Skeletal muscle cell (primary cell): ENCODE results near the gene ZBTB16.

Experiments used
- DNase-seq: peaks from one replicate; pipeline ENCODE4 v3.0.0-alpha.2; 2010; ENCODE audit warnings: low read depth
- H3K4me3 ChIP-seq: 2 replicates; pipeline ENCODE4 v1.5.1; 2011; ENCODE audit warnings: low read depth, mild to moderate bottlenecking, control low read depth, low read length, moderate library complexity

Gene ZBTB16

GRCh38 chr11:114122686-114123085, 63.2 kb downstream of the ZBTB16 start:
- no peak for DNase-seq
- no peak overlapping the region for H3K4me3 ChIP-seq

- no peak for DNase-seq
- no peak overlapping the region for H3K4me3 ChIP-seq
These were observed 64.3 kb downstream of the ZBTB16 start for GRCh38 chr11:114123692-114124330.

GRCh38 chr11:114124601-114125144, 65.2 kb downstream of the ZBTB16 start:
- no peak overlapping the region for H3K4me3 ChIP-seq
- no peak for DNase-seq

- DNase-seq: no peak
- H3K4me3 ChIP-seq: no peak overlapping the region
These were observed 66.0 kb downstream of the ZBTB16 start for GRCh38 chr11:114125531-114125930.

GRCh38 chr11:114125959-114126358, 66.4 kb downstream of the ZBTB16 start:
- no peak overlapping the region for H3K4me3 ChIP-seq
- DNase-seq: no peak

GRCh38 chr11:114128399-114128798, 68.9 kb downstream of the ZBTB16 start:
- DNase-seq: no peak
- H3K4me3 ChIP-seq: no peak overlapping the region

GRCh38 chr11:114129142-114129541, 69.6 kb downstream of the ZBTB16 start:
- no peak for DNase-seq
- no peak overlapping the region for H3K4me3 ChIP-seq

- no peak for DNase-seq
- H3K4me3 ChIP-seq: no peak overlapping the region
These were observed 70.2 kb downstream of the ZBTB16 start for GRCh38 chr11:114129699-114130098.

GRCh38 chr11:114130115-114130576, 70.6 kb downstream of the ZBTB16 start:
- DNase-seq: no peak
- H3K4me3 ChIP-seq: no peak overlapping the region

- H3K4me3 ChIP-seq: no peak overlapping the region
- DNase-seq: no peak
These were observed 71.2 kb downstream of the ZBTB16 start for GRCh38 chr11:114130629-114131277.

GRCh38 chr11:114131461-114131864, 72.0 kb downstream of the ZBTB16 start:
- no peak overlapping the region for H3K4me3 ChIP-seq
- no peak for DNase-seq

- DNase-seq: no peak
- H3K4me3 ChIP-seq: no peak overlapping the region
These were observed 72.9 kb downstream of the ZBTB16 start for GRCh38 chr11:114132417-114132816.

- DNase-seq: peak; percentile 61
- H3K4me3 ChIP-seq: no peak overlapping the region
These were observed 73.5 kb downstream of the ZBTB16 start for GRCh38 chr11:114132944-114133394.

- DNase-seq: peak; percentile 66
- no peak overlapping the region for H3K4me3 ChIP-seq
These were observed 74.2 kb downstream of the ZBTB16 start for GRCh38 chr11:114133548-114134329.

- no peak overlapping the region for H3K4me3 ChIP-seq
- peak; percentile 91 for DNase-seq
These were observed 75.4 kb downstream of the ZBTB16 start for GRCh38 chr11:114134870-114135269.

- no peak for DNase-seq
These were observed 76.2 kb downstream of the ZBTB16 start for GRCh38 chr11:114135737-114136151.

GRCh38 chr11:114136686-114137640, 77.5 kb downstream of the ZBTB16 start:
- no peak for DNase-seq
- H3K4me3 ChIP-seq: no peak overlapping the region

More at GRCh38 chr11:114135737-114136151, 76.2 kb downstream of the ZBTB16 start:
- no peak overlapping the region for H3K4me3 ChIP-seq

- H3K4me3 ChIP-seq: no peak overlapping the region
- DNase-seq: no peak
These were observed 78.3 kb downstream of the ZBTB16 start for GRCh38 chr11:114137838-114138237.

- no peak for DNase-seq
- no peak overlapping the region for H3K4me3 ChIP-seq
These were observed 78.9 kb downstream of the ZBTB16 start for GRCh38 chr11:114138411-114138810.
